Measurements from ENCODE around the gene PNCK. TPM values are rescaled to one million over a fixed set of nuclear protein-coding genes. Genes with fewer than 3 reads are reported as not detected.

Gene PNCK
- total and polyA plus RNA-seq, 12 donors, result 0.42 to 6.5 (median 1.2) TPM; not detected in 2

- 83 to 96% (median 85%) methylated on average over 7 to 24 of the region's 27 CpGs for WGBS, 4 donors
- intact Hi-C loops (cut with DNase I), result no loop called here
- TF ChIP-seq CTCF (IDR thresholded peaks at IDR 0.05), result no peak
- no peak for TF ChIP-seq POLR2A (IDR thresholded peaks at IDR 0.05)
- Histone ChIP-seq H3K27me3 (peaks cover 21% of the 10 kb centered on the region), H3K36me3 (replicated peaks in 1 of 2) (no peaks in the 10 kb centered on the region), H3K4me3 (no peak overlapping the region), H3K4me1 (replicated peaks in 1 of 2) (peaks cover 0 to 6% of the 10 kb centered on the region in 2 donors), H3K27ac (no peak overlapping the region), H3K9me3 (replicated peaks in 1 of 3) (no peaks in the 10 kb centered on the region)
- peak in 1 of 7 donors; percentile 10 for DNase-seq
These were observed 36.2 kb downstream of the PNCK start for GRCh38 chrX:153637121-153638040.

- Histone ChIP-seq H3K4me1 (replicated peaks in 1 of 2) (no peaks in the 10 kb centered on the region), H3K9me3 (replicated peaks in 1 of 3) (no peaks in the 10 kb centered on the region), H3K4me3 (no peak overlapping the region), H3K27ac (no peak overlapping the region), H3K27me3 (peaks cover 15% of the 10 kb centered on the region), H3K36me3 (replicated peaks in 1 of 2) (no peaks in the 10 kb centered on the region)
- intact Hi-C loops (cut with DNase I), result no loop called here
- peak in 1 of 7 donors; percentile 1 for DNase-seq
- no peak for TF ChIP-seq POLR2A (IDR thresholded peaks at IDR 0.05)
- TF ChIP-seq CTCF (IDR thresholded peaks at IDR 0.05), result no peak
- WGBS, 4 donors, result 52 to 80% (median 64%) methylated on average over 2 to 5 of the region's 5 CpGs
These were observed 36.9 kb downstream of the PNCK start for GRCh38 chrX:153636716-153637115.

GRCh38 chrX:153635788-153636668 lies 37.6 kb downstream of the PNCK start:
- DNase-seq, result peak in 1 of 7 donors; percentile 11
- Histone ChIP-seq H3K4me3 (no peak overlapping the region), H3K4me1 (replicated peaks in 1 of 2) (no peaks in the 10 kb centered on the region), H3K27me3 (peaks cover 8% of the 10 kb centered on the region), H3K27ac (no peak overlapping the region), H3K9me3 (replicated peaks in 1 of 3) (no peaks in the 10 kb centered on the region), H3K36me3 (replicated peaks in 1 of 2) (no peaks in the 10 kb centered on the region)
- intact Hi-C loops (cut with DNase I), result no loop called here
- no peak for TF ChIP-seq POLR2A (IDR thresholded peaks at IDR 0.05)
- peak in 1 of 6 experiments; percentile 17 for TF ChIP-seq CTCF (IDR thresholded peaks at IDR 0.05)
- 73 to 100% (median 82%) methylated on average over 4 to 21 of the region's 21 CpGs for WGBS, 4 donors

DNA sequence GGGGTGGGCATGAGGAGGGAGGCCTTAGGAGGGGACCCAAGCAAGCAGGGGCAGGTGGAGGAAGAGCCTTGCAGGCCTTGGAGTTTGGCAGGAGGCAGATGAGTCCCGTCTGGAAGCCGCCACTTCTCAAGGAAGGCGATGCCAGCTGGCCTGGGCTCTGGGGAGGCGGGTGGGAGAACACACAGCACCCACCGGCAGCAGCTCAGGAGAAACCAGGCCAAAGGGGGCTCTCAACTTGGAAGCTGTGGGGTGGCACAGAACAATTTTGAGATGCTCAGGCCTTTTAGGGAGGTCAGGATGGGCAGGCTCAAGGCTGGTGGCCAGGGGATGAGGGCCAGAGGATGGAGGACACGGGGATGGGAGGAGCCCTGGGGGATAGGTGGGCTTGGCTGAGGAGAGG lies 38.2 kb downstream of the PNCK start:
- TF ChIP-seq CTCF (IDR thresholded peaks at IDR 0.05) (no peak), POLR2A (IDR thresholded peaks at IDR 0.05) (no peak)
- H3K4me1 ChIP-seq (replicated peaks in 1 of 2), result no peaks in the 10 kb centered on the region
- no peak overlapping the region for H3K4me3 ChIP-seq
- intact Hi-C loops (cut with DNase I), result no loop called here
- DNase-seq, result peak in 1 of 7 donors; percentile 4
- H3K27ac ChIP-seq, result no peak overlapping the region
- 82 to 97% (median 90%) methylated on average over 5 to 6 of the region's 6 CpGs for WGBS, 4 donors
- no peaks in the 10 kb centered on the region for H3K36me3 ChIP-seq (replicated peaks in 1 of 2)
- H3K9me3 ChIP-seq (replicated peaks in 1 of 3), result no peaks in the 10 kb centered on the region
- H3K27me3 ChIP-seq, result peaks cover 4% of the 10 kb centered on the region

Data from adrenal gland (tissue), 12 donors.